Measurements from ENCODE around the gene ENKD1. TPM values are rescaled to one million over a fixed set of nuclear protein-coding genes. Genes with fewer than 3 reads are reported as not detected.

Gene ENKD1
- total and polyA plus RNA-seq, 2 of the 4 experiments (the other 2 are of a cell fraction), result 2.9 to 6.3 TPM

GRCh38 chr16:67707210-67707609 is 40.7 kb upstream of the ENKD1 start:
- Histone ChIP-seq H3K79me1 (ENCODE audit: low read depth in 1 of 2, low read length in 2 of 2) (peaks cover 12 to 46% of the 10 kb centered on the region in 2 experiments), H2AFZ (replicated peaks; ENCODE audit: low read length, poor library complexity) (no peak overlapping the region), H4K91ac (ENCODE audit: insufficient read depth, low read depth, low read length) (no peak overlapping the region), H4K5ac (ENCODE audit: low read depth, low read length) (no peak overlapping the region), H3K4me1 (ENCODE audit: control insufficient read depth, insufficient read depth, low read length) (peaks cover 4% of the 10 kb centered on the region; the same call in 1 of the 2 replicates), H3K9me3 (ENCODE audit: control insufficient read depth, insufficient read depth, low read length) (no peaks in the 10 kb centered on the region), H2BK120ac (ENCODE audit: low read depth, low read length) (no peak overlapping the region), H3K4me2 (ENCODE audit: low read depth, low read length) (no peak overlapping the region), H3K4ac (ENCODE audit: low read depth, low read length) (no peak overlapping the region), H3K56ac (ENCODE audit: extremely low read depth, insufficient read depth, low read length) (no peak overlapping the region), H3K27me3 (ENCODE audit: control insufficient read depth, insufficient read depth, low read length) (no peaks in the 10 kb centered on the region), H4K20me1 (ENCODE audit: insufficient read depth, low read length) (peaks cover 14% of the 10 kb centered on the region), H2BK20ac (ENCODE audit: low read depth, low read length) (no peak overlapping the region), H3K18ac (ENCODE audit: low read depth, low read length) (no peak overlapping the region), H4K8ac (ENCODE audit: low read depth in 2 of 2, low read length in 2 of 2) (no peak overlapping the region), H3K4me3 (ENCODE audit: insufficient read depth, low read depth, low read length) (no peak overlapping the region), H3K9ac (ENCODE audit: low read depth, low read length) (no peak overlapping the region), H3K14ac (replicated peaks; ENCODE audit: low read depth, low read length) (no peak overlapping the region), H3K9me1 (ENCODE audit: insufficient read depth, low read length) (peaks cover 6% of the 10 kb centered on the region), H3K23ac (ENCODE audit: low read depth, low read length) (no peak overlapping the region), H3K36me3 (ENCODE audit: control insufficient read depth, insufficient read depth, low read length) (no peaks in the 10 kb centered on the region), H2AK9ac (replicated peaks; ENCODE audit: low read depth, low read length, poor library complexity) (no peak overlapping the region), H2AK5ac (ENCODE audit: low read depth, low read length) (no peak overlapping the region), H3K27ac (ENCODE audit: insufficient read depth, low read length) (no peak overlapping the region), H2BK5ac (ENCODE audit: low read depth, low read length, poor library complexity, severe bottlenecking) (no peak overlapping the region), H2BK15ac (ENCODE audit: low read depth, low read length) (no peak overlapping the region)
- DNase-seq, result no peak
- ChIA-PET POLR2A (ENCODE audit: unreplicated experiment) (no interaction called here), CTCF (no interaction called here)
- in situ Hi-C loops (cut with MboI; ENCODE audit: low sequenced_read_pairs), result no loop called here
- intact Hi-C loops (cut with micrococcal nuclease), result no loop called here
- no TSS peak for BruUV-seq (replicated peaks)
- dilution Hi-C loops (cut with HindIII; ENCODE audit: low sequenced_read_pairs, unreplicated experiment), result no loop called here
- TF ChIP-seq SMC3 (IDR thresholded peaks at IDR 0.05; ENCODE audit: low read depth, low read length), result no peak
- TF ChIP-seq, protein P1, sequence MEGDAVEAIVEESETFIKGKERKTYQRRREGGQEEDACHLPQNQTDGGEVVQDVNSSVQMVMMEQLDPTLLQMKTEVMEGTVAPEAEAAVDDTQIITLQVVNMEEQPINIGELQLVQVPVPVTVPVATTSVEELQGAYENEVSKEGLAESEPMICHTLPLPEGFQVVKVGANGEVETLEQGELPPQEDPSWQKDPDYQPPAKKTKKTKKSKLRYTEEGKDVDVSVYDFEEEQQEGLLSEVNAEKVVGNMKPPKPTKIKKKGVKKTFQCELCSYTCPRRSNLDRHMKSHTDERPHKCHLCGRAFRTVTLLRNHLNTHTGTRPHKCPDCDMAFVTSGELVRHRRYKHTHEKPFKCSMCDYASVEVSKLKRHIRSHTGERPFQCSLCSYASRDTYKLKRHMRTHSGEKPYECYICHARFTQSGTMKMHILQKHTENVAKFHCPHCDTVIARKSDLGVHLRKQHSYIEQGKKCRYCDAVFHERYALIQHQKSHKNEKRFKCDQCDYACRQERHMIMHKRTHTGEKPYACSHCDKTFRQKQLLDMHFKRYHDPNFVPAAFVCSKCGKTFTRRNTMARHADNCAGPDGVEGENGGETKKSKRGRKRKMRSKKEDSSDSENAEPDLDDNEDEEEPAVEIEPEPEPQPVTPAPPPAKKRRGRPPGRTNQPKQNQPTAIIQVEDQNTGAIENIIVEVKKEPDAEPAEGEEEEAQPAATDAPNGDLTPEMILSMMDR (conservative IDR thresholded peaks at IDR 0.05; ENCODE audit: low read depth, low read length), result no peak
- TF ChIP-seq MAZ (IDR thresholded peaks at IDR 0.05; ENCODE audit: borderline replicate concordance, low read depth, low read length), result no peak
- TF ChIP-seq FOS (IDR thresholded peaks at IDR 0.05; ENCODE audit: low read depth, low read length), result no peak
- TF ChIP-seq, protein P2, sequence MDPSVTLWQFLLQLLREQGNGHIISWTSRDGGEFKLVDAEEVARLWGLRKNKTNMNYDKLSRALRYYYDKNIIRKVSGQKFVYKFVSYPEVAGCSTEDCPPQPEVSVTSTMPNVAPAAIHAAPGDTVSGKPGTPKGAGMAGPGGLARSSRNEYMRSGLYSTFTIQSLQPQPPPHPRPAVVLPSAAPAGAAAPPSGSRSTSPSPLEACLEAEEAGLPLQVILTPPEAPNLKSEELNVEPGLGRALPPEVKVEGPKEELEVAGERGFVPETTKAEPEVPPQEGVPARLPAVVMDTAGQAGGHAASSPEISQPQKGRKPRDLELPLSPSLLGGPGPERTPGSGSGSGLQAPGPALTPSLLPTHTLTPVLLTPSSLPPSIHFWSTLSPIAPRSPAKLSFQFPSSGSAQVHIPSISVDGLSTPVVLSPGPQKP (IDR thresholded peaks at IDR 0.05; ENCODE audit: borderline replicate concordance, low read depth, low read length), result no peak
- TF ChIP-seq RAD21 (IDR thresholded peaks at IDR 0.05; ENCODE audit: low read length), result no peak
- TF ChIP-seq USF2 (IDR thresholded peaks at IDR 0.05; ENCODE audit: low read depth, low read length), result no peak
- TF ChIP-seq BHLHE40 (IDR thresholded peaks at IDR 0.05; ENCODE audit: low read depth, low read length), result no peak
- TF ChIP-seq RFX5 (IDR thresholded peaks at IDR 0.05; ENCODE audit: low read depth, low read length), result no peak
- no peak for TF ChIP-seq NFE2L2 (IDR thresholded peaks at IDR 0.05; ENCODE audit: low read depth, low read length)
- TF ChIP-seq MAFK (IDR thresholded peaks at IDR 0.05; ENCODE audit: low read depth, low read length), result no peak
- no peak for TF ChIP-seq POLR2A (IDR thresholded peaks at IDR 0.05; ENCODE audit: low read depth, low read length)
- no peak for TF ChIP-seq CHD1 (IDR thresholded peaks at IDR 0.05; ENCODE audit: low read depth, low read length)
- TF ChIP-seq CEBPB (IDR thresholded peaks at IDR 0.05; ENCODE audit: low read depth, low read length), result no peak
- no peak for TF ChIP-seq MXI1 (IDR thresholded peaks at IDR 0.05; ENCODE audit: borderline replicate concordance, low read depth, low read length)
- no CpG with 5 or more reads among the region's 4 CpGs for WGBS, 2 experiments (ENCODE audit: extremely low coverage in 2 of 2, insufficient read length in 1 of 2)
- ATAC-seq (ENCODE audit: low read depth), result no peak
